Mesendoderm (in vitro differentiated cells): ENCODE results near the gene RNU6-8.

ENCODE experiments used
- DNase-seq: peaks from one replicate; pipeline ENCODE4 v3.0.0; 2013
- H2AK5ac ChIP-seq: 2 replicates; pipeline ENCODE4 v1.6.1; 2013; ENCODE audit warnings: low read length, inconsistent platforms
- H2BK120ac ChIP-seq: 2 replicates; pipeline ENCODE4 v1.6.1; 2013; ENCODE audit warnings: low read depth, mild to moderate bottlenecking, low read length, moderate library complexity, mixed read lengths
- H2BK15ac ChIP-seq: replicated peaks from 2 replicates; pipeline ENCODE4 v1.6.1; 2013; ENCODE audit warnings: low read depth, mild to moderate bottlenecking, moderate library complexity
- H2BK5ac ChIP-seq: 2 replicates; pipeline ENCODE4 v1.6.1; 2013; ENCODE audit warnings: low read length, inconsistent platforms
- H3K18ac ChIP-seq: 2 replicates; pipeline ENCODE4 v1.6.1; 2013; ENCODE audit warnings: mild to moderate bottlenecking, low read length, mixed read lengths
- H3K23ac ChIP-seq: one replicate; pipeline ENCODE4 v1.6.1; 2013; ENCODE audit warnings: low read length
- H3K27ac ChIP-seq: 2 replicates; pipeline ENCODE4 v1.5.1; 2013; ENCODE audit warnings: low read depth, mild to moderate bottlenecking, inconsistent platforms, low read length, moderate library complexity
- H3K27me3 ChIP-seq: 2 replicates; pipeline ENCODE4 v1.6.1; 2013; ENCODE audit warnings: low read length, control low read depth, mild to moderate bottlenecking, inconsistent platforms; ENCODE audit not compliant: insufficient read depth, poor library complexity
- H3K36me3 ChIP-seq: 2 replicates; pipeline ENCODE4 v1.6.1; 2013; ENCODE audit warnings: low read length, inconsistent platforms; ENCODE audit not compliant: control insufficient read depth, insufficient read depth
- H3K4ac ChIP-seq: one replicate; pipeline ENCODE4 v1.6.1; 2013; ENCODE audit warnings: low read depth, mild to moderate bottlenecking, low read length, moderate library complexity
- H3K4me1 ChIP-seq: 2 replicates; pipeline ENCODE4 v1.6.1; 2013; ENCODE audit warnings: low read depth, low read length, inconsistent platforms; ENCODE audit not compliant: control insufficient read depth
- H3K4me2 ChIP-seq: 2 replicates; pipeline ENCODE4 v1.6.1; 2013; ENCODE audit warnings: low read length
- H3K4me3 ChIP-seq: 2 replicates; pipeline ENCODE4 v1.5.1; 2013; ENCODE audit warnings: mild to moderate bottlenecking, low read length
- H3K56ac ChIP-seq: one replicate; pipeline ENCODE4 v1.6.1; 2013; ENCODE audit warnings: low read length
- H3K79me1 ChIP-seq: 2 replicates; pipeline ENCODE4 v1.6.1; 2013; ENCODE audit warnings: low read length, inconsistent platforms
- H3K79me2 ChIP-seq: 2 replicates; pipeline ENCODE4 v1.6.1; 2013; ENCODE audit warnings: mild to moderate bottlenecking, low read length; ENCODE audit not compliant: control insufficient read depth, insufficient read depth
- H3K9ac ChIP-seq: 2 replicates; pipeline ENCODE4 v1.6.1; 2013; ENCODE audit warnings: low read length, inconsistent platforms
- H4K5ac ChIP-seq: one replicate; pipeline ENCODE4 v1.6.1; 2013; ENCODE audit warnings: low read length
- H4K8ac ChIP-seq: one replicate; pipeline ENCODE4 v1.6.1; 2013; ENCODE audit warnings: low read depth, mild to moderate bottlenecking, control low read depth, low read length, moderate library complexity
- WGBS: extraction: QIAGEN DNeasy Blood & Tissue Kit; methylation state at CpG from one replicate; pipeline ENCODE4 v1.1.7; 2013; ENCODE audit warnings: low lambda C conversion rate, missing lambda C conversion rate; ENCODE audit not compliant: insufficient coverage; ENCODE audit errors: extremely low coverage; 5-methylcytosine and 5-hydroxymethylcytosine counted together

RNU6-8 gene

GRCh38 chr14:32186248-32186647 is 16.8 kb downstream of the RNU6-8 start:
- H3K4me2 ChIP-seq: no peak overlapping the region
- no peak overlapping the region for H2AK5ac ChIP-seq
- H3K4ac ChIP-seq: no peak overlapping the region
- no peak overlapping the region for H3K27ac ChIP-seq
- no peaks in the 10 kb centered on the region for H3K27me3 ChIP-seq
- no peak for DNase-seq
- no peak overlapping the region for H3K18ac ChIP-seq
- H3K56ac ChIP-seq: no peak overlapping the region
- no peak overlapping the region for H2BK15ac ChIP-seq
- H3K79me2 ChIP-seq: no peaks in the 10 kb centered on the region
- no peak overlapping the region for H2BK5ac ChIP-seq
- H4K5ac ChIP-seq: no peak overlapping the region
- H3K9ac ChIP-seq: no peak overlapping the region
- H3K36me3 ChIP-seq: no peaks in the 10 kb centered on the region
- H3K4me3 ChIP-seq: no peak overlapping the region
- H3K23ac ChIP-seq: no peak overlapping the region
- H2BK120ac ChIP-seq: no peak overlapping the region
- no peaks in the 10 kb centered on the region for H3K4me1 ChIP-seq
- H4K8ac ChIP-seq: no peak overlapping the region
- no peaks in the 10 kb centered on the region for H3K79me1 ChIP-seq

GRCh38 chr14:32185097-32185496 is 18.0 kb downstream of the RNU6-8 start:
- H3K23ac ChIP-seq: no peak overlapping the region
- no peak overlapping the region for H2BK15ac ChIP-seq
- H3K9ac ChIP-seq: no peak overlapping the region
- no peak overlapping the region for H4K8ac ChIP-seq
- no peak overlapping the region for H3K4me2 ChIP-seq
- H4K5ac ChIP-seq: no peak overlapping the region
- no peaks in the 10 kb centered on the region for H3K79me1 ChIP-seq
- no peak overlapping the region for H3K4me3 ChIP-seq
- H3K18ac ChIP-seq: no peak overlapping the region
- H3K79me2 ChIP-seq: no peaks in the 10 kb centered on the region
- no peak overlapping the region for H3K56ac ChIP-seq
- H2BK5ac ChIP-seq: no peak overlapping the region
- WGBS: no CpG with 5 or more reads among the region's 1 CpG
- H2AK5ac ChIP-seq: no peak overlapping the region
- H3K27me3 ChIP-seq: no peaks in the 10 kb centered on the region
- no peak overlapping the region for H2BK120ac ChIP-seq
- H3K4me1 ChIP-seq: no peaks in the 10 kb centered on the region
- H3K27ac ChIP-seq: no peak overlapping the region
- no peak overlapping the region for H3K4ac ChIP-seq
- DNase-seq: no peak
- no peaks in the 10 kb centered on the region for H3K36me3 ChIP-seq

- H2BK120ac ChIP-seq: no peak overlapping the region
- DNase-seq: no peak
- H4K8ac ChIP-seq: no peak overlapping the region
- H3K4me3 ChIP-seq: no peak overlapping the region
- no peaks in the 10 kb centered on the region for H3K4me1 ChIP-seq
- H3K4me2 ChIP-seq: no peak overlapping the region
- H3K4ac ChIP-seq: no peak overlapping the region
- no CpG with 5 or more reads among the region's 2 CpGs for WGBS
- no peak overlapping the region for H3K23ac ChIP-seq
- no peak overlapping the region for H2AK5ac ChIP-seq
- H3K36me3 ChIP-seq: no peaks in the 10 kb centered on the region
- no peak overlapping the region for H3K18ac ChIP-seq
- no peak overlapping the region for H2BK5ac ChIP-seq
- H3K56ac ChIP-seq: no peak overlapping the region
- no peak overlapping the region for H3K27ac ChIP-seq
- no peaks in the 10 kb centered on the region for H3K27me3 ChIP-seq
- no peak overlapping the region for H4K5ac ChIP-seq
- no peak overlapping the region for H2BK15ac ChIP-seq
- H3K79me1 ChIP-seq: no peaks in the 10 kb centered on the region
- H3K79me2 ChIP-seq: no peaks in the 10 kb centered on the region
- H3K9ac ChIP-seq: no peak overlapping the region
Measured at GRCh38 chr14:32183151-32184058, 19.7 kb downstream of the RNU6-8 start.

- no peak for DNase-seq
- Histone ChIP-seq H3K27ac (no peak overlapping the region), H2BK15ac (no peak overlapping the region), H3K4me1 (no peaks in the 10 kb centered on the region), H4K8ac (no peak overlapping the region), H3K18ac (no peak overlapping the region), H2BK120ac (no peak overlapping the region), H3K9ac (no peak overlapping the region), H3K23ac (no peak overlapping the region), H3K79me2 (no peaks in the 10 kb centered on the region), H3K4me3 (no peak overlapping the region), H3K4ac (no peak overlapping the region), H3K4me2 (no peak overlapping the region), H3K79me1 (no peaks in the 10 kb centered on the region), H3K27me3 (no peaks in the 10 kb centered on the region), H2AK5ac (no peak overlapping the region), H3K36me3 (no peaks in the 10 kb centered on the region), H4K5ac (no peak overlapping the region), H3K56ac (no peak overlapping the region), H2BK5ac (no peak overlapping the region)
- WGBS: no CpG with 5 or more reads among the region's 5 CpGs
Measured at GRCh38 chr14:32171469-32171868, 31.6 kb downstream of the RNU6-8 start.

- Histone ChIP-seq H2BK120ac (no peak overlapping the region), H3K4ac (no peak overlapping the region), H3K4me1 (no peaks in the 10 kb centered on the region), H3K9ac (no peak overlapping the region), H3K36me3 (no peaks in the 10 kb centered on the region), H4K8ac (no peak overlapping the region), H2BK5ac (no peak overlapping the region), H3K4me3 (no peak overlapping the region), H2BK15ac (no peak overlapping the region), H3K27ac (no peak overlapping the region), H3K79me2 (no peaks in the 10 kb centered on the region), H3K56ac (no peak overlapping the region), H2AK5ac (no peak overlapping the region), H3K79me1 (no peaks in the 10 kb centered on the region), H3K23ac (no peak overlapping the region), H4K5ac (no peak overlapping the region), H3K18ac (no peak overlapping the region), H3K4me2 (no peak overlapping the region), H3K27me3 (no peaks in the 10 kb centered on the region)
- no peak for DNase-seq
- WGBS: no CpG with 5 or more reads among the region's 3 CpGs
Measured at GRCh38 chr14:32169191-32169590, 33.9 kb downstream of the RNU6-8 start.

GRCh38 chr14:32167907-32168306 is 35.2 kb downstream of the RNU6-8 start:
- no peaks in the 10 kb centered on the region for H3K79me1 ChIP-seq

More at GRCh38 chr14:32167907-32168306, 35.2 kb downstream of the RNU6-8 start:
- no peak overlapping the region for H4K8ac ChIP-seq
- no peak overlapping the region for H3K56ac ChIP-seq
- no peak overlapping the region for H2AK5ac ChIP-seq
- H2BK5ac ChIP-seq: no peak overlapping the region
- no peaks in the 10 kb centered on the region for H3K79me2 ChIP-seq
- no peak overlapping the region for H3K23ac ChIP-seq
- no peak overlapping the region for H3K4me3 ChIP-seq
- H2BK15ac ChIP-seq: no peak overlapping the region
- no peak for DNase-seq
- H3K4me1 ChIP-seq: no peaks in the 10 kb centered on the region
- H3K18ac ChIP-seq: no peak overlapping the region
- no peaks in the 10 kb centered on the region for H3K36me3 ChIP-seq
- H3K4me2 ChIP-seq: no peak overlapping the region
- H2BK120ac ChIP-seq: no peak overlapping the region
- WGBS: no CpG with 5 or more reads among the region's 3 CpGs
- no peak overlapping the region for H3K9ac ChIP-seq
- H3K27ac ChIP-seq: no peak overlapping the region
- H3K27me3 ChIP-seq: no peaks in the 10 kb centered on the region
- no peak overlapping the region for H4K5ac ChIP-seq
- no peak overlapping the region for H3K4ac ChIP-seq
